IMR-90 (cell line): Measurements from ENCODE around the gene OR6N2.

ENCODE experiments used
- CEBPB ChIP-seq: IDR thresholded peaks from 2 replicates; pipeline ENCODE4 v1.6.1; 2012; ENCODE audit warnings: low read depth, low read length, improper control_type of control experiment
- CHD1 ChIP-seq: IDR thresholded peaks from 2 replicates; pipeline ENCODE4 v1.6.1; 2012; ENCODE audit warnings: low read depth, low read length, improper control_type of control experiment
- CTCF ChIP-seq: conservative IDR thresholded peaks from 2 replicates; pipeline ENCODE4 v1.5.1; 2012; ENCODE audit warnings: mild to moderate bottlenecking, low read depth, low read length, improper control_type of control experiment
- FOS ChIP-seq: fragments of 150-350 bp; IDR thresholded peaks from 2 replicates; pipeline ENCODE4 v1.6.1; 2016; ENCODE audit warnings: low read depth, low read length
- MAFK ChIP-seq: IDR thresholded peaks from 2 replicates; pipeline ENCODE4 v1.6.1; 2012; ENCODE audit warnings: low read depth, low read length, improper control_type of control experiment
- MAZ ChIP-seq: IDR thresholded peaks from 2 replicates; pipeline ENCODE4 v1.6.1; 2012; ENCODE audit warnings: low read depth, mild to moderate bottlenecking, low read length, improper control_type of control experiment, moderate library complexity, borderline replicate concordance
- NFE2L2 ChIP-seq: fragments of 150-350 bp; IDR thresholded peaks from 2 replicates; pipeline ENCODE4 v1.6.1; 2016; ENCODE audit warnings: low read depth, mild to moderate bottlenecking, low read length
- POLR2A ChIP-seq: IDR thresholded peaks from 2 replicates; pipeline ENCODE4 v1.6.1; 2012; ENCODE audit warnings: mild to moderate bottlenecking, low read depth, low read length
- RAD21 ChIP-seq: IDR thresholded peaks from 2 replicates; pipeline ENCODE4 v1.6.1; 2012; ENCODE audit warnings: low read length, improper control_type of control experiment
- RCOR1 ChIP-seq: IDR thresholded peaks from 2 replicates; pipeline ENCODE4 v1.6.1; 2012; ENCODE audit warnings: mild to moderate bottlenecking, low read length, improper control_type of control experiment; ENCODE audit not compliant: insufficient replicate concordance
- RFX5 ChIP-seq: IDR thresholded peaks from 2 replicates; pipeline ENCODE4 v1.8.0; 2012; ENCODE audit warnings: low read depth, mild to moderate bottlenecking, low read length, moderate library complexity

- TF ChIP-seq CTCF (no peak), POLR2A (no peak), CEBPB (no peak), NFE2L2 (no peak), RFX5 (no peak), MAZ (no peak), FOS (no peak), CHD1 (no peak), RAD21 (no peak), RCOR1 (no peak), MAFK (no peak)
These were observed 18.7 kb upstream of the OR6N2 start for GRCh38 chr1:158799689-158800088.
